Neural cell (in vitro differentiated cells): ENCODE data around the gene CRACDL.

Experiments
- CTCF ChIP-seq: fragments of 450-650 bp; IDR thresholded peaks from 2 replicates; pipeline ENCODE4 v1.5.1; 2014; ENCODE audit warnings: antibody characterized with exemption, mild to moderate bottlenecking, moderate library complexity; ENCODE audit not compliant: poor library complexity, severe bottlenecking
- POLR2AphosphoS5 ChIP-seq: IDR thresholded peaks from 2 replicates; pipeline ENCODE4 v1.6.1; 2012

GRCh38 chr2:98827625-98828368, 108.2 kb downstream of the CRACDL start:
- TF ChIP-seq POLR2AphosphoS5 (no peak), CTCF (no peak)
